Vagina (tissue), 2 donors: ENCODE data around the gene TSPAN12. TPM values are rescaled to one million over a fixed set of nuclear protein-coding genes. Genes with fewer than 3 reads are reported as not detected.

Experiments used
- DNase-seq, 2 donors: peaks; one replicate each; pipeline ENCODE4 v3.0.0-alpha.2; 2017; ENCODE audit errors: extremely low spot score in 2 of 2
- H3K27ac ChIP-seq: fragments of 200-600 bp; sonication (generic); one replicate; pipeline ENCODE4 v1.5.1; 2019
- H3K27me3 ChIP-seq: fragments of 200-600 bp; sonication (generic); one replicate; pipeline ENCODE4 v1.5.1; 2019
- H3K36me3 ChIP-seq, 2 donors: fragments of 200-600 bp; sonication (generic); one replicate each; pipeline ENCODE4 v1.5.1; 2017 to 2019
- H3K4me1 ChIP-seq: fragments of 200-600 bp; sonication (generic); one replicate; pipeline ENCODE4 v1.5.1; 2019
- H3K4me3 ChIP-seq, 2 donors: fragments of 200-600 bp; sonication (generic); 1 replicate in 1 of 2; 2 replicates in 1 of 2; pipeline ENCODE4 v1.5.1; 2016 to 2019
- H3K9me3 ChIP-seq: fragments of 200-600 bp; sonication (generic); one replicate; pipeline ENCODE4 v1.5.1; 2019
- CTCF ChIP-seq, 3 experiments: fragments of 450-650 bp in 2 of 3; fragments of 200-600 bp in 1 of 3; sonication (generic) in 1 of 3; IDR thresholded peaks; one replicate each; pipeline ENCODE4 v1.5.1; 2017 to 2019; ENCODE audit warnings: antibody characterized with exemption in 3 of 3, mild to moderate bottlenecking in 2 of 3, moderate library complexity in 2 of 3
- POLR2A ChIP-seq, 2 donors: fragments of 450-650 bp; IDR thresholded peaks; one replicate each; pipeline ENCODE4 v1.6.1; 2017; ENCODE audit warnings: antibody characterized with exemption in 2 of 2, mild to moderate bottlenecking in 2 of 2, moderate library complexity in 2 of 2
- POLR2AphosphoS5 ChIP-seq, 2 donors: sonication (generic); formaldehyde crosslinking; IDR thresholded peaks; one replicate each; pipeline ENCODE4 v1.9.0; 2017; ENCODE audit warnings: antibody characterized with exemption in 2 of 2, mild to moderate bottlenecking in 2 of 2, low read depth in 1 of 2; ENCODE audit not compliant: insufficient read depth in 1 of 2
- intact Hi-C: fragments of 100-400 bp; cut with DNase I; formaldehyde crosslinking; loops from one replicate; pipeline ENCODE4 v1.15.1; 2023
- total RNA-seq: library from RNA; depleted of rRNA; stranded (reverse); fragments of >200 nt; gene quantifications from one replicate; pipeline ENCODE4 v1.2.3, GENCODE V29; 2016

The TSPAN12 gene
- total RNA-seq, 1 donor from 2014 or later, result 9.6 TPM

- TF ChIP-seq POLR2A (IDR thresholded peaks at IDR 0.05) (no peak), CTCF (IDR thresholded peaks at IDR 0.05) (no peak), POLR2AphosphoS5 (IDR thresholded peaks at IDR 0.05; ENCODE audit: insufficient read depth in 1 of 2, low read depth in 1 of 2) (no peak)
- H3K36me3 ChIP-seq, result no peaks in the 10 kb centered on the region
- H3K9me3 ChIP-seq, result no peaks in the 10 kb centered on the region
- intact Hi-C loops, result no loop called here
- DNase-seq, result no peak
- no peaks in the 10 kb centered on the region for H3K4me1 ChIP-seq
- no peak overlapping the region for H3K27ac ChIP-seq
- H3K27me3 ChIP-seq, result no peaks in the 10 kb centered on the region
- no peak overlapping the region for H3K4me3 ChIP-seq
These were observed 97.1 kb downstream of the TSPAN12 start for GRCh38 chr7:120760851-120761250.

- Histone ChIP-seq H3K36me3 (no peaks in the 10 kb centered on the region), H3K4me3 (no peak overlapping the region), H3K4me1 (no peaks in the 10 kb centered on the region), H3K27ac (no peak overlapping the region), H3K9me3 (no peaks in the 10 kb centered on the region), H3K27me3 (no peaks in the 10 kb centered on the region)
- no peak for DNase-seq
- intact Hi-C loops, result no loop called here
- no peak for TF ChIP-seq CTCF (IDR thresholded peaks at IDR 0.05)
- no peak for TF ChIP-seq POLR2A (IDR thresholded peaks at IDR 0.05)
- TF ChIP-seq POLR2AphosphoS5 (IDR thresholded peaks at IDR 0.05; ENCODE audit: insufficient read depth in 1 of 2, low read depth in 1 of 2), result no peak
These were observed 97.9 kb downstream of the TSPAN12 start for GRCh38 chr7:120760050-120760449.

GRCh38 chr7:120743128-120743527, 114.8 kb downstream of the TSPAN12 start:
- intact Hi-C loops, result no loop called here
- H3K4me3 ChIP-seq, result no peak overlapping the region
- TF ChIP-seq POLR2A (IDR thresholded peaks at IDR 0.05) (no peak), CTCF (IDR thresholded peaks at IDR 0.05) (no peak), POLR2AphosphoS5 (IDR thresholded peaks at IDR 0.05; ENCODE audit: insufficient read depth in 1 of 2, low read depth in 1 of 2) (no peak)

GRCh38 chr7:120742372-120742771, 115.6 kb downstream of the TSPAN12 start:
- Histone ChIP-seq H3K4me1 (no peaks in the 10 kb centered on the region), H3K27ac (no peak overlapping the region), H3K36me3 (no peaks in the 10 kb centered on the region), H3K9me3 (no peaks in the 10 kb centered on the region), H3K4me3 (no peak overlapping the region), H3K27me3 (no peaks in the 10 kb centered on the region)
- DNase-seq, result no peak
- TF ChIP-seq POLR2AphosphoS5 (IDR thresholded peaks at IDR 0.05; ENCODE audit: insufficient read depth in 1 of 2, low read depth in 1 of 2) (no peak), POLR2A (IDR thresholded peaks at IDR 0.05) (no peak), CTCF (IDR thresholded peaks at IDR 0.05) (no peak)
- intact Hi-C loops, result no loop called here

More at GRCh38 chr7:120743128-120743527, 114.8 kb downstream of the TSPAN12 start:
- no peaks in the 10 kb centered on the region for H3K4me1 ChIP-seq
- no peaks in the 10 kb centered on the region for H3K9me3 ChIP-seq
- H3K27ac ChIP-seq, result no peak overlapping the region
- DNase-seq, result no peak
- no peaks in the 10 kb centered on the region for H3K27me3 ChIP-seq
- H3K36me3 ChIP-seq, result no peaks in the 10 kb centered on the region

GRCh38 chr7:120741371-120742042, 116.4 kb downstream of the TSPAN12 start:
- Histone ChIP-seq H3K36me3 (no peaks in the 10 kb centered on the region), H3K4me3 (no peak overlapping the region), H3K9me3 (no peaks in the 10 kb centered on the region), H3K4me1 (no peaks in the 10 kb centered on the region), H3K27me3 (no peaks in the 10 kb centered on the region), H3K27ac (no peak overlapping the region)
- intact Hi-C loops, result no loop called here
- TF ChIP-seq CTCF (IDR thresholded peaks at IDR 0.05) (no peak), POLR2A (IDR thresholded peaks at IDR 0.05) (no peak), POLR2AphosphoS5 (IDR thresholded peaks at IDR 0.05; ENCODE audit: insufficient read depth in 1 of 2, low read depth in 1 of 2) (no peak)
- no peak for DNase-seq
